HEK293T (cell line): ENCODE measurements around the gene DCST2.

Experiments
- ARNT ChIP-seq: fragments of 450-650 bp; IDR thresholded peaks from 2 replicates; pipeline ENCODE4 v1.6.1; 2017; ENCODE audit warnings: mild to moderate bottlenecking
- BHLHE40 ChIP-seq: fragments of 450-650 bp; IDR thresholded peaks from 2 replicates; pipeline ENCODE4 v1.6.1; 2016; ENCODE audit warnings: mild to moderate bottlenecking, moderate library complexity, borderline replicate concordance
- ELF4 ChIP-seq: fragments of 450-650 bp; IDR thresholded peaks from 2 replicates; pipeline ENCODE4 v1.6.1; 2017; ENCODE audit warnings: antibody characterized with exemption
- FOXK2 ChIP-seq: fragments of 450-650 bp; IDR thresholded peaks from 2 replicates; pipeline ENCODE4 v1.6.1; 2016; ENCODE audit warnings: mild to moderate bottlenecking
- FOXM1 ChIP-seq: fragments of 450-650 bp; IDR thresholded peaks from 2 replicates; pipeline ENCODE4 v1.6.1; 2017; ENCODE audit warnings: mild to moderate bottlenecking, borderline replicate concordance
- HDGF ChIP-seq: fragments of 450-650 bp; IDR thresholded peaks from 2 replicates; pipeline ENCODE4 v1.6.1; 2017; ENCODE audit warnings: antibody characterized with exemption, borderline replicate concordance
- SP1 ChIP-seq: fragments of 450-650 bp; IDR thresholded peaks from 2 replicates; pipeline ENCODE4 v1.6.1; 2017
- SUZ12 ChIP-seq: fragments of 450-650 bp; IDR thresholded peaks from 2 replicates; pipeline ENCODE4 v1.6.1; 2016; ENCODE audit warnings: mild to moderate bottlenecking
- ZNF384 ChIP-seq: fragments of 450-650 bp; IDR thresholded peaks from 2 replicates; pipeline ENCODE4 v1.6.1; 2016

GRCh38 chr1:155022136-155022926 lies 11.2 kb downstream of the DCST2 start:
- no peak for TF ChIP-seq SUZ12
- TF ChIP-seq BHLHE40 = no peak
- TF ChIP-seq ZNF384 = no peak
- TF ChIP-seq HDGF = no peak
- TF ChIP-seq FOXK2 = no peak
- no peak for TF ChIP-seq ELF4
- TF ChIP-seq SP1 = no peak
- TF ChIP-seq ARNT = no peak
- TF ChIP-seq FOXM1 = no peak
